HG03103 (cell line): ENCODE data around the gene FDX1.
"Not testable (repeated sequence)": the region's sequence is repeated elsewhere in the genome, so short reads cannot be mapped to it uniquely, and the experiment has no call there.

ENCODE experiments used
- ATAC-seq: cut with Tn5 transposase; IDR thresholded peaks from one replicate; pipeline ENCODE4 v1.9.1; 2021; ENCODE audit warnings: low read depth; ENCODE audit not compliant: unreplicated experiment

Gene FDX1, protein sequence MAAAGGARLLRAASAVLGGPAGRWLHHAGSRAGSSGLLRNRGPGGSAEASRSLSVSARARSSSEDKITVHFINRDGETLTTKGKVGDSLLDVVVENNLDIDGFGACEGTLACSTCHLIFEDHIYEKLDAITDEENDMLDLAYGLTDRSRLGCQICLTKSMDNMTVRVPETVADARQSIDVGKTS

DNA sequence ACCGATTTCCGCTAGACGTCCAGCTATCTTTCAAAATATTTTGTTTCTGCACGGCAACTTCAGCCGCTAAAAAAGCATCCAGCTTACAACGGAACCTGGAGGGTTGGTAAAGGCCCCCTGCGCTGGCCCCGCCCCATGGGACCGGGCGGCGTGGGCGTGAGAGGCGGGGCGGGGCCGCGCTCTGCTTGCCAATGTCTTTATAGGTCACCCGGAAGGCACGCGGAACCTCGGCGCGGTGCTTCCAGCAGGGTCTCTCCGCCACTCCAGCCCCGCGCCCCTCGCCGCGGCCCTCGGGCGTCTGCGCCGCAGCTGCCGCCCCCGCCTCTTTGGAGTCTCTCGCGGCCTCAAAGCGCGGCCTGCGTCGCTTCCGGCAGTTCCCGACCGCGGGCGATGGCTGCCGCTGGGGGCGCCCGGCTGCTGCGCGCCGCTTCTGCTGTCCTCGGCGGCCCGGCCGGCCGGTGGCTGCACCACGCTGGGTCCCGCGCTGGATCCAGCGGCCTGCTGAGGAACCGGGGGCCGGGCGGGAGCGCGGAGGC, at the start of gene FDX1:
Gene FDX1, plus strand, starts transcription at position 218 of the 536 bp plus-strand sequence. Its CDS starts 173 bp downstream, at position 391.
- ATAC-seq = peak; percentile 86

DNA sequence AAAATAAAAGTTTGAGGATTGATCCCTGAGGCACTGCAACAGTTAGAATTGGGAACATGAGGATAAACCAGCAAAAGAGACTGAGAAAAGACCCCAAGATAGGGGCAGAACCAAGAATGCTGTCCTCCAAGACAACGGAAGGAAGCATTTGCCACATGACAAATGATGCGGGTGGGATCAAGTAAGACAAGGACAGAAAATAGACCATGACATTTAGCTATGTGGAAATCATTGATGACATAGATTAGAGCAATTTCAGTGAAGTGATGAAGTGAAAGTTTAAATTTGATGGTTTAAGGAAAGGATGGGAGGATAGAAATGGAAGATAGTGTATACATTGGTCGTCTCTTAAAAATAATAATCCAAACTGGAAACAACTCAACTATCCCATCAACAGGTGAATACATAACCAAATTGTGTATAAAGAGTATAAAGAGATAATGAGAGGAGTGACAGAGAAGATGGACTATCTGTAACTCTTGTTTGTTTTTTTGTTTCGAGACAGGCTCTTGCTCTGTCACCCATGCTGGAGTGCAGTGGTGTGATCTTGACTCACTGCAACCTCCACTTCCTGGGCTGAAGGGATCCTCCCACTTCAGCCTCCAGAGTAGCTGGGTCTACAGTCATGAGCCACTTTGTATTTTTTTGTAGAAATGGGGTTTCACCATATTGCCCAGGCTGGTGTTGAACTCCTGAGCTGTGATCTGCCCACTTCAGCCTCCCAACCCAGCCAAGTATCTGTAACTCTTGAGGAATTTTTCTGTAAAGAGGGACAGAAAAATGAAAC, 48.7 kb upstream of the FDX1 start:
- no peak for ATAC-seq

DNA sequence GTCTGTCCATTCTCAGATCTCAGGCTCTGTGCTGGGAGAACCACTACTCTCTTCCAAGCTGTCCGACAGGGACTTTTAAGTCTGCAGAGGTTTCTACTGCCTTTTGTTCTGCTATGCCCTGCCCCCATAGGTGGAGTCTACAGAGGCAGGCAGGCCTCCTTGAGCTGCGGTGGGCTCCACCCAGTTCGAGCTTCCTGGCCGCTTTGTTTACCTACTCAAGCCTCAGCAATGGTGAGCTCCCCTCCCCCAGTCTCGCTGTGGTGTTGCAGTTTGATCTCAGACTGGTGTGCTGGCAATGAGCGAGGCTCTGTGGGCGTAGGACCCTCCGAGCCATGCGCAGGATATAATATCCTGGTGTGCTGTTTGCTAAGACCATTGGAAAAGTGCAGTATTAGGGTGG, 41.5 kb upstream of the FDX1 start:
- not testable (repeated sequence) for ATAC-seq

DNA sequence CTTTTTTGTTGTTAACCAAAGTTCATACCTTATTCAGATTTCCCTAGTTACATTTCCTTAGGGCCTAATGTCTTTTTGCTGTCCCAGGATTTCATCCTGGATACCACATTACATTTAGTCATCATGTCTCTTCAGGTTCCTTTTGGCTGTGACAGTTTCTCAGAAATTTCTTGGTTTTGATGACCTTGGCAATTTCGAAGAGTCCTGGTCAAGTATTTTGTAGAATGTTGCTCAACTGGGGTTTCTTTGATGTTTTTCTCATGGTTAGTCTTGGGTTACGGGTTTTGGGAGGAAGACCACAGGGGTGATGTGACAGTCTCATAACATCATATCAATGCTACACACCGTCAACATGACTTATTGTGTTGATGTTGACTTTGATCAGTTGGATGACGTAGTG, 39.8 kb upstream of the FDX1 start:
- ATAC-seq = no peak

DNA sequence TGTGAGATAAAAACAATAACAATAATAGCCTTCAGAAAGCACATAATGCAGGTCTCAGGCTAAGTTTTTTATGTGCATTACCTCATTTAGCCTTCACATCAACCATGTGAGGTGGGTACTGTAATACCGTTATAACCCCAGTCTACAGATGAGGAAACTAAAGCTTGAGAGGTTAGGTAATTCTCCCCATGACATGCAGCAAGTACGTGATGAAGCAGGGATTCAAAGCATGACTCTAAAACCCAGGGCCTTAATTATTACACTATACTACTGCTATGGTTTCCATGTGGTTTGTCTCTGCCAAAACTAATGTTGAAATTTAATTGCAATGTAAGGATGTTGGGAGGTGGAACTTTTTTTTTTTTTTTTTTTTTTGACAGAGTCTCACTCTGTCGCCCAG, 37.7 kb upstream of the FDX1 start:
- no peak for ATAC-seq

DNA sequence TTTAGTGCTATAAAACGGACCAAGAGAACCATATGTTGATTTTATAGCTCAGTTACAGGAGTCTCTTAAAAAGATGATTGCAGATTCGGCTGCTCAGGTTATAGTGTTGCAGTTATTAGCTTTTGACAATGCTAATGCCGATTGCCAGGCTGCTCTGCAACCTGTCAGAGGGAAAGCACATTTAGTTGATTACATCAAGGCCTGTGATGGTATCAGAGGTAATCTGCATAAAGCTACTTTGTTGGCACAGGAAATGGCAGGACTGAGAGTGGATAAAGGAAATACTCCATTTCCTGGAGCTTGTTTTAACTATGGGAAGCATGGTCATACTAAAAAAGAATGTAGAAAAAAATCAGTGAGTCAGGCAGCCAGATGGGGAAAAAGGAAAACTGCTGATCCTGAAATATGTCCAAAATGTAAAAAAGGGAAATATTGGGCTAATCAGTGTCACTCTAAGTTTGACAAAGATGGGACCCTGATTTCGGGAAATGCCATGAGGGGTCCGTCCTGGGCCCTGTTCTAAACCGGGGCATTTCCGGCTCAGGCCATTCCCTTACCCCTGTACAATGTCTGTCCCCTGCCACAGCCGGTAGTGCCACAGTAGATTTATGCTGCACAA, 32.0 kb upstream of the FDX1 start:
- not testable (repeated sequence) for ATAC-seq

DNA sequence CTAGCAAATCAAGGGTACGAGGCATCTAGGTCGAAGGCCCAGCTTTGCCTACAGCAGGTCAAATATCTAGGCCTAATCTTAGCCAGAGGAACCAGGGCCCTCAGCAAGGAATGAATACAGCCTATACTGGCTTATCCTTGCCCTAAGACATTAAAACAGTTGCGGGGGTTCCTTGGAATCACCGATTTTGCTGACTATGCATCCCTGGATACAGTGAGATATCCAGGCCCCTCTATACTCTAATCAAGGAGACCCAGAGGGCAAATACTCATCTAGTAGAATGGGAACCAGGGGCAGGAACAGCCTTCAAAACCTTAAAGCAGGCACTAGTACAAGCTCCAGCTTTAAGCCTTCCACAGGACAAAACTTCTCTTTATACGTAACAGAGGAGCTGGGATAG, 26.2 kb upstream of the FDX1 start:
- not testable (repeated sequence) for ATAC-seq

DNA sequence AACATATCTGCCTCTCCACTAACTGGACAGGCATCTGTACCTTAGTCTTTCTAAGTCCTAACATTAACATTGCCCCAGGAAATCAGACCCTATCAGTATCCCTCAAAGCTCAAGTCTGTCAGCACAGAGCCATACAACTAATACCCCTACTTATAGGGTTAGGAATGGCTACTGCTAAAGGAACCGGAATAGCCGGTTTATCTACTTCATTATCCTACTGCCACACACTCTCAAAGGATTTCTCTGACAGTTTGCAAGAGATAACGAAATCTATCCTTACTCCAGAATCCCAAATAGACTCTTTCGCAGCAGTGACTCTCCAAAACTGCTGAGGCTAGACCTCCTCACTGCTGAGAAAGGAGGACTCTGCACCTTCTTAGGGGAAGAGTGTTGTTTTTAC, 24.1 kb upstream of the FDX1 start:
- not testable (repeated sequence) for ATAC-seq

DNA sequence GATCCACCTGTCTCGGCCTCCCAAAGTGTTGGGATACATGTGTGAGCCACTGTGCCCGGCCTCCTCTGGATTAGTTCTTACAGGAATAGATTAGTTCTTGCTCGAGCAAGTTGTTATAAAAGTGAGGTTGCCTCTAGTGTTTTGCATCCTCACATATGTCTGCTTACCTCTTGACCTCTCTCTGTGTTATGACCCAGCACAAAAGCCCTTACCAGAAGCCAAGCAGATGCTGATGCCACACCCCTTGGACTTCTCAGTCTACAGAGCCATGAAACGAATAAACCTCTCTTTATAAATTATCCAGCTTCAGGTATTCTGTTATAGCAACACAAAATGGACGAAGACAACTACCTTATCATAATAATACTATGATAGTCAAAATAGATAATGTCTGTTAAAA, 22.4 kb upstream of the FDX1 start:
- no peak for ATAC-seq

DNA sequence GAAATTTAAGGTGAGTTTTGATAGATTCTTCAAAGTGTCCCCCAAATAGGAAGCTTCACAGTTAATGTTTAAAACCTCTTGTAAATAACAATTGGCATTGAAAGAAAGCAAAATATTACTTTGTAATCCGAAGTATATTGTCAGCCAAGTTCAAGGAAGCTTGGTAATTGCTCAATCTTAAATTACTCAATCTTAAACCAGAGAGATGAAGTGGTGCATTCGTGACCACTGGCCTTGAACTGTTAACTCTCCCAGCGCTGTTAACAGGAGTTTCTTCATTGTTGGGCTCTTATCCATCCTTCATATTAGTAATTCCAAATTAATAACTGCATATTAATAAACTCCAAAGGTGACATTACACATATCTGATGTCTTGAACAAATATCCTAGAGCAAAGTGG, 20.6 kb upstream of the FDX1 start:
- no peak for ATAC-seq

DNA sequence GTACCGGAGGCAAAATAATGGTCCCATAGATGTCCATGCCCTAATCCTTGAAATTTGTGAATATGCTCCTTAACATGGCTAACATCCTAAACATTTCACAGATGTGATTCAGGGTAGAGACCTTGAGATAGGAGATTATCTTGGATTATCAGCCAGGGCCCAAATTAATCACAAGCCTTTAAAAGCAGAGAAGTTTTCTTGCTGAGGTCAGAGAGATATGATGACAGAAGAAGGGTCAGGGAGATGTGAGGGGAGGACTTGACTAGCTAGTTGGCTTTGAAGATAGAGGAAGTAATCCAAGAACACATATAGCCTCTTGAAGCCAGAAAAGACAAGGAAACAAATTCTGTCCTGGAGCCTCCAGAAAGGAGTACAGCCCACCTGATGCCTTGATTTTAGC, 19.1 kb upstream of the FDX1 start:
- no peak for ATAC-seq

DNA sequence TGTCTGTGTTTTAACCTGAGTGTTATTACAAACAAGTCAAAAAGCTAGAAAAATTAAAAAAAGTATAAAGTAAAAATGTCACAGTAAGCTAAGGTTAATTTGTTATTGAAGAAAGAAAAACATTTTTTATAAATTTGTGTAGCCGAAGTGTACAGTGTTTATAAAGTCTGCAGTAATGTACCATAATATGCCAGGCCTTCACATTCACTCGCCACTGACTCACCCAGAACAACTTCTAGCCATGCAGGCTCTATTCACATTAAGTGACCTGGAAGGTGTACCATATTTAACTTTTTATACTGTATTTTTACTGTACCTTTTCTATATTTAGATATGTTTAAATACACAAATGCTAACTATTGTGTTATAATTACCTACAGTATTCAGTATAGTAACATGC, 14.7 kb upstream of the FDX1 start:
- ATAC-seq = no peak

DNA sequence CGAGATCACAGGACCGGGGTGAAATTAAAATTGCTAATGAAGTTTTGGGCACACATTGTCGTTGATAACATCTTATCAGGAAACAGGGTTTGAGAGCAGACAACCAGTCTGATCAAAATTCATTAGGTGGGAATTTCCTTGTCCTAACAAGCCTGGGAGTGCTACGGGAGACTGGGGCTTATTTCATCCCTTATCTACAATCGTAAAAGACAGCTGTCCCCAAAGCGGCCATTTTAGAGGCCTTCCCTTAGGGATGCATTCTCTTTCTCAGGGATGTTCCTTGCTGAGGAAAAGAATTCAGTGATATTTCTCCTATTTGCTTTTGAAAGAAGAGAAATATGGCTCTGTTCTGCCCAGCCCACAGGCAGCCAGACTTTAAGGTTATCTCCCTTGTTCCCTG, 8.1 kb upstream of the FDX1 start:
- ATAC-seq = not testable (repeated sequence)

DNA sequence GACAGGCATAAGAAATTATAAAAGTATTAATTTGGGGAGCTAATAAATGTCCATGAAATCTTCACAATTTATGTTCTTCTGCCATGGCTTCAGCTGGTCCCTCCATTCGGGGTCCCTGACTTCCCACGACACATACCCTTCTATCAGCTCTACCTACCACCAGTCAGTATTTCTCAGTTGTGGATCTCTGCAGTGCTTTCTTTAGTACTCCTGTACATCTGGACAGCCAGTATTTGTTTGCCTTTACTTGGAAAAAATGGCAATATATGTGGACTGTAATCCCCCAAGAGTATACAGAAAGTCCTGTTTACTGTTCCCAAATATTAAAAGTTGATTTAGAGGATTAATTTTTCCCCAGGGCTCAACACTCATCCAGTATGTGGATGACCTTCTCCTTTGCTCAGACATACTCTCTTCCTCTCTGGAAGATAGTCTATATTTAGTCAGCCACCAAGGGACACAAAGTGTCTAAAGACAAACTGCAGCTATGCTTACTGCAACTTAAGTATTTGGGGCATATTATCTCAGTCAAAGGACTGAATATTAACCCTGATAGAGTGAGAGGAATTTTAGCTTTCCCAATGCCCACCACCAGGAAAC, 7.3 kb upstream of the FDX1 start:
- ATAC-seq = no peak

DNA sequence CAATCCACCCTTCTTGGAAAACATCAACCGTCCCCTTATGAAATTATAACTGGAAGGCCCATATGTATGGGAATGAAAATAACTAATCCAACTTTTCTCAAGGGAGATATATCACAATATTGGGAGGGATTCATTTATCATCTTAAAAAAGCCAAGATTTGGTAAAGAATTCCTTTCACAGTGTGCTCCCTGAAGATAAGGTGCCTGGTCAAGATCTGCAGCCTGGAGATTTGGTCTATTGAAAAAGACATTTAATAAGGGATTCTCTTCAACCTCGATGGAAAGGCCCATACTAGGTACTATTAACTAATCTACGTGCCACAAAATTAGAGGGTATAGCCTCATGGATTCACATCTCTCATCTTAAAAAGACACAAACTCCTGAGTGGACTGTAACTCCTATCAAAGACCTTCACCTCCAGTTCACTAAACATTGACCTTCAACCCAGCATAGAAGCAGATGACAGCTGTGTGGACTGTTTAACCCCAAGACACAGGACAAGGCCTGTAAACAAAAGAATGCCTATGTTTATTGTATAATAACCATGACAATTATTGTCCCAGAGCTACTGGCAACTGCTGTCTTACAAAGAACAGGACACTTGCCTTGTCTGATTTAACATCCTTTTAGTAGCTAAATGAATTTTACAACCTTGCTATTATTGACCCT, 4.8 kb upstream of the FDX1 start:
- ATAC-seq = no peak

DNA sequence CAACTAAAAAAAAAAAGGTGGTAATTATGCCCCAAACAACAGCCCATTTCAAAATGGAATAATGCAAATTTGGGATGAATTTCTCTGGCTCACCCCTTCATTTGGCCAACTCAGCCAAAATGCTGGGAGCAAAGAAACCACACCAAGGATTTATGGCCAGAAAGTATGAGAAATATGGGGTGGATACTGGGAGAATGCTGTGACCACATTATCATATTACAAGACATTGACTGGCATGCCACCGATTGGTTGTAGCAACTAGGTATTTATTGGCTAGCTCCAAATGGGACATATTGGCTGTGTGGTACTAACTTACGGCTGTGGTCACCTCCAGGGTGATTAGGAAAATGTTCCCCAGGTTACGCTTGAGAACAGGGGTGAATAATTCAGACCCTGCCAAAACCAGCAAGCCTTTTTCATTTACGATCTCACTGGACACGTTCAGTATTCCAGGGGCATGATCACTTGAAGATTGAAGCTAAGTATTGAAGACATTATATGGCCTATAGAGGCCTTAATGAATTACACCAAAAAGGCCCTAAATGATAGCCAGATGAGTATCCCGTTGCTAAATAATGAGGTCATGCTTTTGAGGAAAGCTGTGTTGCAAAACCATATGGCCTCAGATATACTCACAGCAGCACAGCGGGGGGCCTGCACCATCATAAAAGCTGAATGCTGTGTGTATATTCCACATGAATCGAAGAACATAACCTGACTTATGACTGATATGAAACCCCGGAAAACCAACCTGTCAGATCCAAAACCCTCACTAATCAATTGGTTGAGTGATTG, 3.8 kb upstream of the FDX1 start:
- no peak for ATAC-seq

DNA sequence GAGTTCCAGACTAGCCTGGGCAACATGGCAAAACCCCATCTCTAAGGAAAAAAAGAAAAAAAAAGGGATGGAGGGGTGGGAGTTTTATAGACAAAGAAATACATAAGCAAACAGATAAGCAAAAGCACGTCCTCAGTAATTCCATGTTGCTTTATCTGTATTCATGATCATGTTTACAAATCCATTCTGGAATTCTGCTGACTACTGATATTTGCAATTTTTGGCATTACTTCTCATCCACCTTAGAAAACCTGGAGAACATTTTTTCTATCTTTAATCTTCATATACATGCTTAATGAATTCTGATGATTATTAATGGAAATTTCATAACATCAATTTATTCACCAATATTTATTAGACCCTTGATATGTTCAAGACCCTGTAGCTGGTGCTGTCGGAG, 1.7 kb upstream of the FDX1 start:
- no peak for ATAC-seq

DNA sequence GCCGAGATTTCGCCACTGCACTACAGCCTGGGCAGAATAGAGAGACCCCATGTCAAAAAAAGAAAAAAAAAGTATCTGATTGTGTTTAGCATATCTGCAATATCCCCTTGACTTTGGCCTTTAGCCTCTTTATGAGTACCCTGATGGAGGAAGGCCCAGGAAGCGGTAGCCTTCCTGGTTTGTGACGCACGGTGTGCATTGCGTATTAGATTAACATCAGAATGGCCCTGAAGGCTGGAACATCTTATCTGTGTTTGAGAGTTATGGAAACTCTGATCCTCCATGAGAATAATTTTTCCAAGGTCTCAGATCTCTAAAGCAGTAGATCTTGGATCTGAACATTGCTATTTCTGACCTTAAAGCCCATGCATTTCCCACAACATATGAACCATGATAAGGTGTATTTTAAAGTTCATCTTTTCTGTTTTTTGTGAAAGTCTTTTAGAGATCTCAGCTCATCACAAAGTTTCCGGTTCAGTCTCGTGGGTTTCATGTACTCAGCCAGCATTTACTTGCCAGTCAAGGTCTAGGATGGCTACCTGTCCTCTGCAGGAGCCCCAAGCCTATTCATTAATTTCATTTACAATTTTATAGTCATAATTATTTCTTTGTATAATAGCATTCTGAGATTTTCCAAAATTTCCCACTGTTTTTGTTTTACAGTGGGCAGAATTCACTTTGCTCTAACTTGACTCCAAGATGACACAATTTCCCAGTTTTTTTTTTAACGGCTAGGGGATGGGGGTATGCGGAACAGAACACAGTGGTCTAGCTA, 605 bp upstream of the FDX1 start:
- no peak for ATAC-seq
